ENCODE measurements around the gene NBPF3.
"Not testable (repeated sequence)": the region's sequence is repeated elsewhere in the genome, so short reads cannot be mapped to it uniquely, and the experiment has no call there.

Gene NBPF3

DNA sequence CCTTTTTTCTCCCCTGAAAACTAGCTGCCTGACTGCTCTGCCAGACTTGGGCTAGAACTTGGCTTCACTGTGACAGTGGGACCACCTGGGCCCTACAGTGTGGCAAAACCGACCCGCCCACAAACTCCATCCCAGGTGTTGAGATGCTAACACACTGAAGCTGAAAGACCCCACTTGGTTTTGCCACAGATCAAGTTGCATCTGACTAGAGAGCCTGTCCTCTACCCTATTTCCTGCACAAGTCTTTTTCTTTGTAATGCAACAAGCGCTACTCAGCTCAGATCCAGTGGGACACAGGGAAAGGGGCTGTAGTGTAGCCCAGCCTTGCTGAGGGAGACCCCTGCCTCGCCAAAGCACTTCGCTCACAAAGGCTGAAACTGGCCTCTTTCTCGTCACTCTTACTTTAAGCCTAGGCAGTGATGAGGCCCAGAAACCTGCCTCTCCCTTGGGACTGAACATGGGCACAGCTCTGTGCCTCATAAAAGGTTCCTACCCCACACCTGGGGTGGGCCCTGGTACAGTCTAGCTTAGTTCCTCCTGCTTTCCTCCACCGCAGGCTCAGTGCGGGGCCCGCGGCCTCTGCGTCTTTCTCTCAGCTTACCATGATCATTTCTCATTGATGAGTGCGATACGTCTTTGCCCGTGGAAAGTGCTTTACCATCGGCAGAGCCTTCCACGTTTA, 79.0 kb downstream of the NBPF3 start:
- DNase-seq (ENCODE audit: extremely low read depth, insufficient read length): peak; percentile 26
- Histone ChIP-seq H3K27me3 (replicated peaks; ENCODE audit: control insufficient read depth, insufficient read depth, low read length) (no peaks in the 10 kb centered on the region; the same call in 1 of the 2 replicates), H3K4me3 (replicated peaks; ENCODE audit: low read depth, low read length) (no peak overlapping the region), H3K36me3 (ENCODE audit: control insufficient read depth, insufficient read depth, low read length) (no peaks in the 10 kb centered on the region)
- TF ChIP-seq, protein P1, sequence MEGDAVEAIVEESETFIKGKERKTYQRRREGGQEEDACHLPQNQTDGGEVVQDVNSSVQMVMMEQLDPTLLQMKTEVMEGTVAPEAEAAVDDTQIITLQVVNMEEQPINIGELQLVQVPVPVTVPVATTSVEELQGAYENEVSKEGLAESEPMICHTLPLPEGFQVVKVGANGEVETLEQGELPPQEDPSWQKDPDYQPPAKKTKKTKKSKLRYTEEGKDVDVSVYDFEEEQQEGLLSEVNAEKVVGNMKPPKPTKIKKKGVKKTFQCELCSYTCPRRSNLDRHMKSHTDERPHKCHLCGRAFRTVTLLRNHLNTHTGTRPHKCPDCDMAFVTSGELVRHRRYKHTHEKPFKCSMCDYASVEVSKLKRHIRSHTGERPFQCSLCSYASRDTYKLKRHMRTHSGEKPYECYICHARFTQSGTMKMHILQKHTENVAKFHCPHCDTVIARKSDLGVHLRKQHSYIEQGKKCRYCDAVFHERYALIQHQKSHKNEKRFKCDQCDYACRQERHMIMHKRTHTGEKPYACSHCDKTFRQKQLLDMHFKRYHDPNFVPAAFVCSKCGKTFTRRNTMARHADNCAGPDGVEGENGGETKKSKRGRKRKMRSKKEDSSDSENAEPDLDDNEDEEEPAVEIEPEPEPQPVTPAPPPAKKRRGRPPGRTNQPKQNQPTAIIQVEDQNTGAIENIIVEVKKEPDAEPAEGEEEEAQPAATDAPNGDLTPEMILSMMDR (IDR thresholded peaks at IDR 0.05; ENCODE audit: insufficient read depth, low read length, poor library complexity, severe bottlenecking): no peak

DNA sequence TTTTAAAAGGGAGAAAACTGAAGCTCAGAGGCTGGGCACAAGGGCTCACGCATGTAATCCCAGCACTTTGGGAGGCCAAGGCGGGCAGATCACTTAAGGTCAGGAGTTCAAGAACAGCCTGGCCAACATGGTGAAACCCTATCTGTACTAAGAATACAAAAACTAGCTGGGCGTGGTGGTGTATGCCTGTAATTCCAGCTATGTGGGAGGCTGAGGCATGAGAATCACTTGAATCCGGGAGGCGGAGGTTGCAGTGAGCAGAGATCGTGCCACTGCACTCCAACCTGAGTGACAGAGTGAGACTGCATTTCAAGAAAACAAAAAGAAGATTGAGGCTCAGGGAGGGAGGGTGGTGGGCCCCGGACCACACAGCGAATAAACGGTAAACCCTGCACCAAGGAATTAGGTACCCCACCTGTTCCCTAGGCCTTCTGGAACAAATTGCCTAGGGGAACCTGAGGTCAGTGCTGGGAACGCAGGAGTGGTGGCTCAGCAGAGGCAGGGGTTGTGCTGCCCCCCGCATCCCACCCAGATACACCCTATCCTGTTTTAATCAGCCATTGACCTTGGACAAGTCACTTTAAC, 79.6 kb downstream of the NBPF3 start:
- H3K27me3 ChIP-seq (replicated peaks; ENCODE audit: control insufficient read depth, insufficient read depth, low read length); H3K36me3 ChIP-seq (ENCODE audit: control insufficient read depth, insufficient read depth, low read length); H3K4me3 ChIP-seq (replicated peaks; ENCODE audit: low read depth, low read length); DNase-seq (ENCODE audit: extremely low read depth, insufficient read length): not testable (repeated sequence)

DNA sequence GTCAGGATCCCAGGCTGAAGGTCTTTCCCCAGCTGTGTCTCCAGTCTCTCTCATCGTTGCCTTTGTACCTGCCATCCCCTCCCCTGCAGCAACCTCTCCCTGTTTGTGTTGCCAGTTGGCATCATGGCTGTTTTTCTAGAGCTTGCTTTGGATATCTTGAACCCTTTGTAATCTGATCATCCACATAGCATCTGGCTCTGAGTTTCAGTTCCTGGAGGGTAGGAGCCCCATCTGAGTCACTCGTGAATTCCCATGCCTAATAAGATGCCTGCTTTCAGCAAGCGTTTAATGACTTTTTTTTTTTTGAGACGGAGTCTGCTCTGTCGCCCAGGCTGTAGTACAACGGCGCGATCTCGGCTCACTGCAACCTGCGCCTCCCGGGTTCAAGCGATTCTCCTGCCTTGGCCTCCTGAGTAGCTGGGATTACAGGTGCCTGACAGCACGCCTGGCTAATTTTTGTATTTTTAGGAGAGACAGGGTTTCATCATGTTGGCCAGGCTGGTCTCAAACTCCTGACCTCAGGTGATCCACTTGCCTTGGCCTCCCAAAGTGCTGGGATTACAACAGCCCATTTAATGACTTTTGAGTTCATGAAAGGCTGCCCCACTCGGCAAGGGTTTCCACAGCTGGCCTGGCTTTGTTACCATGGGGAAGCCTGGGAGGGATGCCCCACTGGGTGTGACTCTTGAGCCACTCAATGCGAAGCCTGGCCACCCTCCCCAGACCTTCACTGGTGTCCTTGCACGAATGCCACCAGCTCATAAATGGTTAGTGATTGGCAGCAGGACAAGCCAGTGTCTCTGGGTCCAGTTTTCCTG, 81.2 kb downstream of the NBPF3 start:
- peak; percentile 29 for DNase-seq (ENCODE audit: extremely low read depth, insufficient read length)

DNA sequence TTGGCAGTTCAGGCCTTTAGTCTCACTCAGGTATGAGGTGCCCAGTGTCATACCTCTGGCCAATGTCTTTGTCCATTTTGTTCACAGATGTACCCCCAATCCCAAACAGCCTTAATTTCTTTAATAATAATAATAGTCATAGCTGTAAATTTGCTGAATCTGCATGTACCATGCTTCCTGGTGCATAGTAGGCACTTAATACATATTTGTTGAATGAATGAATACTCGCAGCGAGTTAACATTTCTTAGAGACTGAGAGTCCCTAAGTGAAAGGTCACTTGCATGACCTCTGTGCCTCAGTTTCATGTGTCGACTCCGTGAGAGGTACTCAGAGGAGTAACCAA, 81.8 kb downstream of the NBPF3 start:
- no peak for DNase-seq (ENCODE audit: extremely low read depth, insufficient read length)
- TF ChIP-seq, protein P1 (IDR thresholded peaks at IDR 0.05; ENCODE audit: insufficient read depth, low read length, poor library complexity, severe bottlenecking): no peak
- no peaks in the 10 kb centered on the region for H3K27me3 ChIP-seq (replicated peaks; ENCODE audit: control insufficient read depth, insufficient read depth, low read length)
- H3K36me3 ChIP-seq (ENCODE audit: control insufficient read depth, insufficient read depth, low read length): no peaks in the 10 kb centered on the region
- no peak overlapping the region for H3K4me3 ChIP-seq (replicated peaks; ENCODE audit: low read depth, low read length)

More for the DNA sequence above, 81.2 kb downstream of the NBPF3 start:
- TF ChIP-seq, protein P1 (IDR thresholded peaks at IDR 0.05; ENCODE audit: insufficient read depth, low read length, poor library complexity, severe bottlenecking): no peak
- H3K36me3 ChIP-seq (ENCODE audit: control insufficient read depth, insufficient read depth, low read length): no peaks in the 10 kb centered on the region
- no peak overlapping the region for H3K4me3 ChIP-seq (replicated peaks; ENCODE audit: low read depth, low read length)
- no peaks in the 10 kb centered on the region for H3K27me3 ChIP-seq (replicated peaks; ENCODE audit: control insufficient read depth, insufficient read depth, low read length)

DNA sequence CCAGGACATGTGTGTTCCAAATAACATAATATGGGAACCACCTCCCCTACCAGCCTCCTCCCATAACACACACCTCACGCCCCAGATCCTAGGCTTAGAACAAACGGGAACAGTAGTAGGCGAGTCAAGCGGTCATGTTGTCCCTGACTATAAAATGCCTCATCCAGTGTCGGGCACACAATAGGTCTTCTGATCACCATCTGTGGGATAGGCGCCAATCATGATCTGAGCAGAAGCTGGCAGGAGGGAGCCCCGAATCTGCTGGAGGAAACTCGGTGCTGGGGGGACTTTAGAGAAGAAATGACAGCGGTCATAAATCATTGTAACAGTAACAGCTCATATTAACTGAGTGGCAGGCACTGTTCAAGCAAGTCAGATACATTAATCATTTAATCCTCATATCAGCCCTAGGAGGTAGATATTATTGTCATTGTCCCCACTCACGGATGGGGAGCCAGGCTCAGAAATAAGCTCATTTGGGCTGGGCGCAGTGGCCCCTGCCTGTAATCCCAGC, 82.6 kb downstream of the NBPF3 start:
- TF ChIP-seq, protein P1 (IDR thresholded peaks at IDR 0.05; ENCODE audit: insufficient read depth, low read length, poor library complexity, severe bottlenecking): no peak
- H3K4me3 ChIP-seq (replicated peaks; ENCODE audit: low read depth, low read length): no peak overlapping the region
- no peaks in the 10 kb centered on the region for H3K36me3 ChIP-seq (ENCODE audit: control insufficient read depth, insufficient read depth, low read length)
- no peaks in the 10 kb centered on the region for H3K27me3 ChIP-seq (replicated peaks; ENCODE audit: control insufficient read depth, insufficient read depth, low read length)
- no peak for DNase-seq (ENCODE audit: extremely low read depth, insufficient read length)

DNA sequence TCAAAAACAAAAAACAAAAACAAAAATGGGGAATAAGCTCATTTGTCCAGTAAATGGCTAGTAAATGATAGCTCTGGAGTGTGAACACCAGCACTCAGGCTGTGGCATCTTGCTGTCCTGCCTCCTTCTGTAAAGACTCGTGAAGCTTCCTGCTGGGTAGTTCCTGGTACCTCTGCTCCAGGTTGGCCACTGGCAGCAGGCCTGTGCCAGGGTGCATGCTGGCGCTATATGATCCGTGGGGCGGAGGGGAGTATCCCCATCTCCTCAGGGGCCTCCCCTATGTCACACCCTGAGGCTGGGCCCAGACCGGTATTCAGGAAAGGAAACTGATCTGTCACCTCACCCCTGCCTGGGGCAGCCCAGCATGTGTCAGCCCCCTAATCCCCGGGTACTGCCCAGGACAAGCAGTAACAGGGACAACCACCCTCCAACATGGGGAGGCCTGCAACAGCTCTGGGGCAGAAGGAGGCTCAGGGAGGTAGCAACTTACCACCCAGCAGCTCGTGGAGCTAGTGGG, 83.4 kb downstream of the NBPF3 start:
- DNase-seq (ENCODE audit: extremely low read depth, insufficient read length): peak; percentile 45
- no peak overlapping the region for H3K4me3 ChIP-seq (replicated peaks; ENCODE audit: low read depth, low read length)
- no peaks in the 10 kb centered on the region for H3K27me3 ChIP-seq (replicated peaks; ENCODE audit: control insufficient read depth, insufficient read depth, low read length)
- no peaks in the 10 kb centered on the region for H3K36me3 ChIP-seq (ENCODE audit: control insufficient read depth, insufficient read depth, low read length)
- TF ChIP-seq, protein P1 (IDR thresholded peaks at IDR 0.05; ENCODE audit: insufficient read depth, low read length, poor library complexity, severe bottlenecking): no peak
